ENCODE results near the gene RPS25. TPM values are rescaled to one million over a fixed set of nuclear protein-coding genes. Genes with fewer than 3 reads are reported as not detected.

Gene RPS25
- total and polyA plus RNA-seq, 4 donors, result 228 to 499 (median 385) TPM

DNA sequence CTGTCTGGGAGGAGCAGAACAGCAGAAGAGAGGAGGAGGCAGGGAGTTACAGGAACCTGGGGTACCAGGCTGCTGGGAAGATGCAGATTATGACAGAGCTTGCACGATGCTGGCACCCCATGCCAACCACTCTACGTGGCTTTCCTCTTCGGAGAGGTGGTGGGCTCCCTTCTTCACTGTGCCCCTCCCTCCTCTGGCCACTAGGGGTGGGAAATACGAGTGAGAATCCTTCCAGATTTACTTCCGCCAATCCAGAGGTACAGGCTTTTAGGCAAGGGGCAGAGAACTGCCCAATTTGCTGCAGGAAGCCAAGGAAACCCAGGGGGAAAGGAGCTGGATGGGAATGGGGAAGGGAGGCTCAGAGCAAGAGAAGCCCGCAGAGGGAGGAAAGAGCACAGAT is 26.6 kb upstream of the RPS25 start (continued):
- TF ChIP-seq, protein P1, sequence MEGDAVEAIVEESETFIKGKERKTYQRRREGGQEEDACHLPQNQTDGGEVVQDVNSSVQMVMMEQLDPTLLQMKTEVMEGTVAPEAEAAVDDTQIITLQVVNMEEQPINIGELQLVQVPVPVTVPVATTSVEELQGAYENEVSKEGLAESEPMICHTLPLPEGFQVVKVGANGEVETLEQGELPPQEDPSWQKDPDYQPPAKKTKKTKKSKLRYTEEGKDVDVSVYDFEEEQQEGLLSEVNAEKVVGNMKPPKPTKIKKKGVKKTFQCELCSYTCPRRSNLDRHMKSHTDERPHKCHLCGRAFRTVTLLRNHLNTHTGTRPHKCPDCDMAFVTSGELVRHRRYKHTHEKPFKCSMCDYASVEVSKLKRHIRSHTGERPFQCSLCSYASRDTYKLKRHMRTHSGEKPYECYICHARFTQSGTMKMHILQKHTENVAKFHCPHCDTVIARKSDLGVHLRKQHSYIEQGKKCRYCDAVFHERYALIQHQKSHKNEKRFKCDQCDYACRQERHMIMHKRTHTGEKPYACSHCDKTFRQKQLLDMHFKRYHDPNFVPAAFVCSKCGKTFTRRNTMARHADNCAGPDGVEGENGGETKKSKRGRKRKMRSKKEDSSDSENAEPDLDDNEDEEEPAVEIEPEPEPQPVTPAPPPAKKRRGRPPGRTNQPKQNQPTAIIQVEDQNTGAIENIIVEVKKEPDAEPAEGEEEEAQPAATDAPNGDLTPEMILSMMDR (IDR thresholded peaks at IDR 0.05; ENCODE audit: low read depth, low read length, missing input control), result no peak

DNA sequence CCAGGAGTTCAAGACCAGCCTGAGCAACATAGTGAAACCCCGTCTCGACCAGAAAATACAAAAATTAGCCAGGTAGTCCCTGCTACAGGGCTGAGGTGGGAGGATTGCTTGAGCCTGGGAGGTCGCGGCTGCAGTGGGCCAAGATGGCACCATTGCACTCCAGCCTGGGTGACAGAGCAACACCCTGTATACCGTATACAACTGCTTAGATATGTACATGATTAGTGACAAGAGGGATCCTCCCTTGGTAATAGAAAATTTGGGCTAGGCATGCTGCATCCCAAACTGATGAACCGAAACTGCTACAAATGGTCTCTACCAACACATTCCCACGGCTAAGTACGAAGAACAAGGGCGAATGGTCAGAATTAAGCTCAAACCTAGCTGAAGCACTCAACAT is 24.8 kb upstream of the RPS25 start:
- Histone ChIP-seq H3K9ac (ENCODE audit: low read depth in 1 of 2, low read length in 2 of 2) (no peak overlapping the region), H3K27ac (ENCODE audit: low read depth in 1 of 2, low read length in 2 of 2) (no peak overlapping the region), H3K9me3 (ENCODE audit: control insufficient read depth in 4 of 4, low read length in 3 of 4) (no peaks in the 10 kb centered on the region), H3K4me3 (ENCODE audit: low read depth in 1 of 3, low read length in 3 of 3) (no peak overlapping the region), H3K27me3 (ENCODE audit: control insufficient read depth in 4 of 4, insufficient read depth in 4 of 4, low read length in 3 of 4) (no peaks in the 10 kb centered on the region), H3K4me1 (ENCODE audit: control insufficient read depth in 4 of 4, insufficient read depth in 4 of 4, low read length in 3 of 4) (no peaks in the 10 kb centered on the region), H3K36me3 (ENCODE audit: control insufficient read depth in 4 of 4, insufficient read depth in 3 of 4, low read depth in 1 of 4, low read length in 3 of 4) (peaks cover 16 to 32% (median 19%) of the 10 kb centered on the region in 4 donors)
- TF ChIP-seq FOXA1 (IDR thresholded peaks at IDR 0.05), result no peak
- TF ChIP-seq YY1 (IDR thresholded peaks at IDR 0.05), result no peak
- TF ChIP-seq RXRA (IDR thresholded peaks at IDR 0.05), result no peak
- TF ChIP-seq SP1 (IDR thresholded peaks at IDR 0.05), result no peak
- TF ChIP-seq JUND (IDR thresholded peaks at IDR 0.05), result no peak
- TF ChIP-seq, protein P2, sequence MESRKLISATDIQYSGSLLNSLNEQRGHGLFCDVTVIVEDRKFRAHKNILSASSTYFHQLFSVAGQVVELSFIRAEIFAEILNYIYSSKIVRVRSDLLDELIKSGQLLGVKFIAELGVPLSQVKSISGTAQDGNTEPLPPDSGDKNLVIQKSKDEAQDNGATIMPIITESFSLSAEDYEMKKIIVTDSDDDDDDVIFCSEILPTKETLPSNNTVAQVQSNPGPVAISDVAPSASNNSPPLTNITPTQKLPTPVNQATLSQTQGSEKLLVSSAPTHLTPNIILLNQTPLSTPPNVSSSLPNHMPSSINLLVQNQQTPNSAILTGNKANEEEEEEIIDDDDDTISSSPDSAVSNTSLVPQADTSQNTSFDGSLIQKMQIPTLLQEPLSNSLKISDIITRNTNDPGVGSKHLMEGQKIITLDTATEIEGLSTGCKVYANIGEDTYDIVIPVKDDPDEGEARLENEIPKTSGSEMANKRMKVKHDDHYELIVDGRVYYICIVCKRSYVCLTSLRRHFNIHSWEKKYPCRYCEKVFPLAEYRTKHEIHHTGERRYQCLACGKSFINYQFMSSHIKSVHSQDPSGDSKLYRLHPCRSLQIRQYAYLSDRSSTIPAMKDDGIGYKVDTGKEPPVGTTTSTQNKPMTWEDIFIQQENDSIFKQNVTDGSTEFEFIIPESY (IDR thresholded peaks at IDR 0.05), result no peak
- TF ChIP-seq, protein P3, sequence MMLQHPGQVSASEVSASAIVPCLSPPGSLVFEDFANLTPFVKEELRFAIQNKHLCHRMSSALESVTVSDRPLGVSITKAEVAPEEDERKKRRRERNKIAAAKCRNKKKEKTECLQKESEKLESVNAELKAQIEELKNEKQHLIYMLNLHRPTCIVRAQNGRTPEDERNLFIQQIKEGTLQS (IDR thresholded peaks at IDR 0.05), result no peak
- TF ChIP-seq, protein P1 (IDR thresholded peaks at IDR 0.05; ENCODE audit: low read depth, low read length, missing input control), result no peak
- TF ChIP-seq, protein P4, sequence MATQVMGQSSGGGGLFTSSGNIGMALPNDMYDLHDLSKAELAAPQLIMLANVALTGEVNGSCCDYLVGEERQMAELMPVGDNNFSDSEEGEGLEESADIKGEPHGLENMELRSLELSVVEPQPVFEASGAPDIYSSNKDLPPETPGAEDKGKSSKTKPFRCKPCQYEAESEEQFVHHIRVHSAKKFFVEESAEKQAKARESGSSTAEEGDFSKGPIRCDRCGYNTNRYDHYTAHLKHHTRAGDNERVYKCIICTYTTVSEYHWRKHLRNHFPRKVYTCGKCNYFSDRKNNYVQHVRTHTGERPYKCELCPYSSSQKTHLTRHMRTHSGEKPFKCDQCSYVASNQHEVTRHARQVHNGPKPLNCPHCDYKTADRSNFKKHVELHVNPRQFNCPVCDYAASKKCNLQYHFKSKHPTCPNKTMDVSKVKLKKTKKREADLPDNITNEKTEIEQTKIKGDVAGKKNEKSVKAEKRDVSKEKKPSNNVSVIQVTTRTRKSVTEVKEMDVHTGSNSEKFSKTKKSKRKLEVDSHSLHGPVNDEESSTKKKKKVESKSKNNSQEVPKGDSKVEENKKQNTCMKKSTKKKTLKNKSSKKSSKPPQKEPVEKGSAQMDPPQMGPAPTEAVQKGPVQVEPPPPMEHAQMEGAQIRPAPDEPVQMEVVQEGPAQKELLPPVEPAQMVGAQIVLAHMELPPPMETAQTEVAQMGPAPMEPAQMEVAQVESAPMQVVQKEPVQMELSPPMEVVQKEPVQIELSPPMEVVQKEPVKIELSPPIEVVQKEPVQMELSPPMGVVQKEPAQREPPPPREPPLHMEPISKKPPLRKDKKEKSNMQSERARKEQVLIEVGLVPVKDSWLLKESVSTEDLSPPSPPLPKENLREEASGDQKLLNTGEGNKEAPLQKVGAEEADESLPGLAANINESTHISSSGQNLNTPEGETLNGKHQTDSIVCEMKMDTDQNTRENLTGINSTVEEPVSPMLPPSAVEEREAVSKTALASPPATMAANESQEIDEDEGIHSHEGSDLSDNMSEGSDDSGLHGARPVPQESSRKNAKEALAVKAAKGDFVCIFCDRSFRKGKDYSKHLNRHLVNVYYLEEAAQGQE (IDR thresholded peaks at IDR 0.05), result no peak
- TF ChIP-seq TAF1 (conservative IDR thresholded peaks at IDR 0.05), result no peak
- TF ChIP-seq GABPA (IDR thresholded peaks at IDR 0.05 in 1 of 2, conservative IDR thresholded peaks at IDR 0.05 in 1 of 2), result no peak
- no peak for TF ChIP-seq EGR1 (IDR thresholded peaks at IDR 0.05; ENCODE audit: low read depth in 2 of 2)
- no peak for TF ChIP-seq HNF4A (conservative IDR thresholded peaks at IDR 0.05)
- TF ChIP-seq NR2F2 (IDR thresholded peaks at IDR 0.05), result no peak
- WGBS, result 84% methylated on average over 9 of the region's 9 CpGs
- DNase-seq (ENCODE audit: low spot score), result no peak
